DMS153 treated with DMSO at 0.1 percent for 48 hours (cell line): Measurements from ENCODE around the gene PABPC1L2B.
"Not testable (repeated sequence)": the region's sequence is repeated elsewhere in the genome, so short reads cannot be mapped to it uniquely, and the experiment has no call there.

Experiments used
- DNase-seq: peaks from one replicate; lab custom pipeline; 2025; ENCODE audit not compliant: unreplicated experiment; lab: John Stamatoyannopoulos, UW

PABPC1L2B gene

DNA sequence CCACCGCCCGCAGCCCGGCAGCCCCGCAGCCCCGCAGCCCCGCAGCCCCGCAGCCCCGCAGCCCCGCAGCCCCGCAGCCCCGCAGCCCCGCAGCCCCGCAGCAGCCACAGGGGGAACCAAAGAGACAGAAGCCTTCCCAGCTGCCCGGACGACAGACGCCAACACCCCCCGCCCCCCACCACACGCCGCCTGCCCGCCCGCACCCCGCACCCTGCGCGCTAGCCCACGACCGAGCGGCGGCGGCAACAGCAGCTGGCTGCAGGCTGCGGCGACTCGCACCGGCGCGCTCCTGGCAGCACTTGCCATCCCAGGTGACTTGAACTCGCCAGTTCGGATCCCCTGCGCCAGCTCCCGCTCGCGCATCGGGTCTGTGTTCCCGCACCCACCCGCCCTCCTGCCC is at the start of gene PABPC1L2B:
PABPC1L2B (plus strand) TSS at position 207 of the 400 bp plus-strand sequence. CDS start 704 bp downstream, outside the sequence.
- not testable (repeated sequence) for DNase-seq

GRCh38 chrX:72959971-72960370 is 42.8 kb upstream of the PABPC1L2B start:
- not testable (repeated sequence) for DNase-seq

DNA sequence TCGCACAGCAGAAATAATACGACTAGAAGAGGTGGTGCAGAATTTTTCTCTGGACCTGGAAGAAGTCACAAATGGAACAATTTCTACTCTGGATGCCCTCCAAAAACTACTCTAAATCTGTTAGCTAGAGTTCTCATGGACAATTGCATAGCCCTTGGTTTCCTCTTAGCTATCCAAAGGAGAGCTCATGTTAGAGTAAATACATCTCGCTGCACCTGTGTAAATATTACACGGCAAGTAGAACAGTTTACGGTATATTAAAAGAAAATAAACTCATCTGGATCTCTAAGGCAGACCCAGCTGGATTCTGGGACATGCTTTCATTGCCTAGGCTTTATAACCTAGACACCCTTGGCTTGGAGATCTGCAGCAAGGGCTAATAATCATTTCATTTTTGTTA is 30.9 kb upstream of the PABPC1L2B start:
- not testable (repeated sequence) for DNase-seq

- DNase-seq = not testable (repeated sequence)
Observed at GRCh38 chrX:72974885-72975284, 27.9 kb upstream of the PABPC1L2B start.

DNA sequence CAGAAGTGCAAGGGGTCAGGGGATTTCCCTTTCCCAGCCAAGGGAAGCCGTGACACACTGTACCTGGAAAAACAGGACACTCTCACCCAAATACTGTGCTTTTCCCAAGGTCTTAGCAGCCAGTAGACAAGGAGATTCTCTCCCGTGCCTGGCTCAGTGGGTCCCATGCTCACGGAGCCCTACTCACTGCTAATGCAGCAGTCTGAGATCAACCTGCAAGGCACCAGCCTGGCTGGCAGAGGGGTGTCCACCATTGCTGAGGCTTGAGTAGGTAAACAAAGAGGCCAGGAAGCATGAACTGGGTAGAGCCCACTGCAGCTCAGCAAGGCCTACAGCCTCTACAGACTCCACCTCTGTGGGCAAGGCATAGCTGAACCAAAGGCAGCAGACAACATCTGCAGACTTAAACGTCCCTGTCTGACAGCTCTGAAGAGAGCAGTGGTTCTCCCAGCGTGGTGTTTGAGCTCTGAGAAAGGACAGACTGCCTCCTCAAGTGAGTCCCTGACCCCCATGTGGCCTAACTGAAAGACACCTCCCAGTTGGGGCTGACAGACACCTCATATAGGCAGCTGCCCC is 21.8 kb upstream of the PABPC1L2B start:
- not testable (repeated sequence) for DNase-seq

DNA sequence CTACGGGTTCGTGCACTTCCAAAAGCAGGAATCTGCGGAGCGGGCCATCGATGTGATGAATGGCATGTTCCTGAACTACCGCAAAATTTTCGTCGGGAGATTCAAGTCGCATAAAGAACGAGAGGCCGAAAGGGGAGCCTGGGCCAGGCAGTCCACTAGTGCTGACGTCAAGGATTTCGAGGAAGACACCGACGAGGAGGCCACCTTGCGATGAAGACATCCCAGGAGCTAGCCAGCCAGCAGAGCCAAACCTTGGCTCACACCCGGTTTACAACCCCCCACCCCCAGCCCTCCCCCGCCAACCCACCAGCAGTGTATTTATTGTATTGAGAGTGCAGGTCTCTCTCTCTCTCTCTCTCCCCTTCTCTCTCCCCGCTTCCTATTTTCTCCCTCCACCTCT is 1.3 kb downstream of the PABPC1L2B start:
- DNase-seq = not testable (repeated sequence)

GRCh38 chrX:73021361-73022092 is 18.8 kb downstream of the PABPC1L2B start:
- no peak for DNase-seq

DNA sequence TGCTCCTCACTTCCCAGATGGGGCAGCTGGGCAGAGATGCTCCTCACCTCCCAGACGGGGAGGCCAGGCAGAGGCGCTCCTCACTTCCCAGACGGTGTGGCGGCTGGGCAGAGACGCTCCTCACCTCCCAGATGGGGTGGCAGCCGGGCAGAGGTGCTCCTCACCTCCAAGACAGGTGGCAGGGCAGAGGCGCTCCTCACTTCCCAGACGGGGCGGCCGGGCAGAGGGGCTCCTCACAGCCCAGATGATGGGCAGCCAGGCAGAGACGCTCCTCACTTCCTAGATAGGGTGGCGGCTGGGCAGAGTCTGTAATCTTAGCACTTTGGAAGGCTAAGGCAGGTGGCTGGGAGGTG is 19.3 kb downstream of the PABPC1L2B start:
- not testable (repeated sequence) for DNase-seq

DNA sequence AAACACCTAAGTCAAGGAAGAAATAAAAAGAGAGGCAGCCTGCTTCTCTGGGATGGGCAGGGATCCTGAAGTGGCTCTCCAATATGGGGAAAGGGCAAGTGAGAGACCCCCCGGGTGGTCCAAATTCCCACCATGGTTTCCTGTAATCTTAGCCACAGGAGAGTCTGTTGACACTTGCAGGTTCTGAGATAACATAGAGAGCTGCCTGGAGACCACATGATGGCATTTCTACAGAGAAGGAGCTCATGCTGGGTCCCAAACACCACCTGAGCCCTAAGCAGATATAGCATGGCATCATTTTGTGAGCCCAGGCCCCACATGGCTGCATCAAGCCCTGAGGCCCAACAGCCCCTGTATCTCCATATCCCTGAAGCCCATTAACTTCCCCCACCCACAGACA is 26.1 kb downstream of the PABPC1L2B start:
- no peak for DNase-seq
